Left colon (tissue), 2 donors: ENCODE measurements around the gene AGPAT3. TPM values are rescaled to one million over a fixed set of nuclear protein-coding genes. Genes with fewer than 3 reads are reported as not detected.
"Not testable (repeated sequence)": the region's sequence is repeated elsewhere in the genome, so short reads cannot be mapped to it uniquely, and the experiment has no call there.

Experiments used
- ATAC-seq: fragments of 200-7000 bp; cut with Tn5 transposase; one replicate; pipeline ENCODE4 v1.9.1; 2020; ENCODE audit warnings: mild to moderate bottlenecking, moderate library complexity
- DNase-seq, 2 donors: peaks; one replicate each; pipeline ENCODE4 v3.0.0-alpha.2; 2020
- intact Hi-C, 2 donors: fragments of 100-400 bp; cut with DNase I in 1 of 2; cut with micrococcal nuclease in 1 of 2; formaldehyde crosslinking; loops; one replicate each; pipeline versions ENCODE4 v1.11.2 to v1.14.0; 2022; cut with DNase I, micrococcal nuclease
- long read RNA-seq: library from polyadenylated mRNA; unstranded; transcript quantifications from one replicate; pipeline ENCODE4 v2.0.0, GENCODE V29; 2021
- total RNA-seq, 2 donors: library from RNA; stranded (reverse); fragmentation: NEBNext Ultra II Directional; extraction: Animal tissue kit (Norgen Biotek cat#: 25700); gene quantifications; one replicate each; pipeline ENCODE4 v1.2.1, GENCODE V29; 2021
- donor health status: DM: no; HTN: no; CAD: no.
- donor health status: DM: yes; HTN: yes; CAD: no.

AGPAT3 gene, protein sequence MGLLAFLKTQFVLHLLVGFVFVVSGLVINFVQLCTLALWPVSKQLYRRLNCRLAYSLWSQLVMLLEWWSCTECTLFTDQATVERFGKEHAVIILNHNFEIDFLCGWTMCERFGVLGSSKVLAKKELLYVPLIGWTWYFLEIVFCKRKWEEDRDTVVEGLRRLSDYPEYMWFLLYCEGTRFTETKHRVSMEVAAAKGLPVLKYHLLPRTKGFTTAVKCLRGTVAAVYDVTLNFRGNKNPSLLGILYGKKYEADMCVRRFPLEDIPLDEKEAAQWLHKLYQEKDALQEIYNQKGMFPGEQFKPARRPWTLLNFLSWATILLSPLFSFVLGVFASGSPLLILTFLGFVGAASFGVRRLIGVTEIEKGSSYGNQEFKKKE
- 100 to 1,000 TPM in 1 of 2 donors, 10 to 100 TPM in 1; 97.5 to 105 TPM for total RNA-seq
- long read RNA-seq, full-length matches to known transcripts: 5 of 36 reads
- long read RNA-seq, partial matches to known transcripts: 2 of 36 reads
- long read RNA-seq, other reads (novel, unspliced or antisense): 29 of 36 reads

DNA sequence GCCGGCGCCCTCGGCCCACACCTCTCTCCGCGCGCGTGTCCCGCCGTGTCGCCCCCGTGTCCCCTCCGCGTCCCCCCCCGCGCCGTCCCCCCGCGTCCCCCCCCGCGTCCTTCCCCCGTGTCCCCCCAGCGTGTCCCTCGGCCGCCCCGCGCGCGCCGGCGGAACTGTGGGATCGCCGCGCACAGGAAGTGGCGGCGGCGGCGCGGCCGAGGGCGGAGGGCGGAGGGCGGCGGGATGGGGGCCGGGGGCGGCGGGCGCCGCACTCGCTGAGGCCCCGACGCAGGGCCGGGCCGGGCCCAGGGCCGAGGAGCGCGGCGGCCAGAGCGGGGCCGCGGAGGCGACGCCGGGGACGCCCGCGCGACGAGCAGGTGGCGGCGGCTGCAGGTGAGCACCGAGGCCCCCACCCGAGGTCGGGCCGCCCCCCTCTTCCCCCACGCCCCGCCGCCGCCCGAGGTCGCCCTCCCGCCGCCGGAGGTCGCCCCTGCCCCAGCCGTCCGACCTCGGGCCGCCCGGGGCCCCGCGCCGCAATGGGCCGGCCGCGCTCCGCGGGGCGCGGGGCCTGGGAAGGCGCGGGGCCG lies at the start of gene AGPAT3:
TSS of gene AGPAT3 (plus strand) at position 262 of the 578 bp plus-strand sequence. CDS start 94,459 bp downstream, outside the sequence.
- ATAC-seq: no peak
- intact Hi-C loops: no loop called here
- DNase-seq: peak in 1 of 2 donors; percentile 43

- no peak for ATAC-seq
- intact Hi-C loops: no loop called here
- DNase-seq: no peak
Measured at GRCh38 chr21:43815991-43816390, 49.0 kb upstream of the AGPAT3 start.

DNA sequence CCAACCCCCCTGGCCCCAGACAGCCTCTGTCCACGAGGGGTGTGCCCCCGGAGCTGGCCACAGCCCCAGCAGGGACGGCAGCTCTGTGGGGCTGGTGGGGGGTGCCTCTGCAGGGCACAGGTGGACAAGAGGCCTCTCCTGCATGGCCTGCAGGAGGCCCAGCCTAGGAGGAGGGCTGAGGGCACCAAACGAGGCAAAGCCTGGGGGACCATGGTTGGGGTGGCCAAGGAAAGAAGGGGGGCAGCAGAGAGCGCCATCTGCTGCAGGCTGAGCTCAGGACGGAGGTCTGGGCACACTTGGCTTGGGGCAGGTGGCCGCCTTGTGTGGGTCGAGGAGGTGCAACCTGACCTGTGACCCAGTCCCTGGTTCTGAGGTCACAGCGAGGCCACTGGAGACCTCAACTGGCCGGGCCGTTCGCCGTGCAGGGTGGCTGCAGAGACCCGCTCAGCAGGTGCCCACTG lies 48.4 kb upstream of the AGPAT3 start:
- DNase-seq (no peak), ATAC-seq (no peak)
- intact Hi-C loops: no loop called here

DNA sequence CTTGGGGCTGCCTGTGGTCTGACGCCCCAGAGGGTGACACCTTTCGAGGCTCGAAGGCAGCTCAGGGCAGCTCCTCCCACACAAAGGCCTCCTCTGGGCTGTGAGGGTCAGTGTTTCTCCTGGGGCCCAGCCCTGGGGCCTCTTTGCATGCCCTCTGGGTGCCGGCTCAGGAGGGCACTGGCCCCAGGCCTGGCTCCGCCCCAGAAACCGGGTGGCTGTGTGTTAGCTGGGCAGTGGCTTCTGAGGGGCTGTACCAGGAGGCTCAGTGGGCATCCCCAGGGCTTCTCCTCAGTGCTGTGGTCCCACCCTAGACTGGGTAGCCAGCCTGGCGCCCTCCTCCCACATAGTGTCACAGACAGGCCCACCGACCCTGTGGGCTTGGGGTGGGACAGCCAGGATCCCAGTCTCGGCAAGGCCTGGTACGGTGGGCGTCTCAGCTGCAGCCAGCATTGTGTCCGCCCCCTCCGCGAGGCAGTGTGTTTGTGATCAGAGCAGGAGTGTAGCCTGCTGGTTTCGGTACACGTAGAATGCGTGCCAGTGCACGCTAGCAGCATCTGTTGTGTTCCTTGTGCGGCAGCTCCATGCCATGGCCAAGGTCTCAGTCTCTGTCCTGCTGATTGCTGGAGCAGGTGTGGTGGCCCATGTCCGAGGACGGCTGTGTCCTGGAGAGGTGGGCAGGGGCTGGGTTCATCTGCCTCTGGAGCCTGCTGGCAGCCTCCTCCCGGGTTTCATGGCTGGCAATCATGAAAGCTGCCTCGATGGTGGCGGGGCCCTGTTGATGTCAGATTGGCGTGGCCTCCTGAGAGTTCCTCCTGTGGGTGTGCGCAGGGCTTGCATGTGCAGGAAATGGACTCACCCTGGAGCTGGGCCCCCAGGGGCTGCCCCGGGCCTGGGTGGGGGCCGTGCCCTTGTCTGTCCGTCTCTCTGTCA lies 47.6 kb upstream of the AGPAT3 start:
- ATAC-seq: no peak
- intact Hi-C loops: no loop called here
- DNase-seq: no peak

DNA sequence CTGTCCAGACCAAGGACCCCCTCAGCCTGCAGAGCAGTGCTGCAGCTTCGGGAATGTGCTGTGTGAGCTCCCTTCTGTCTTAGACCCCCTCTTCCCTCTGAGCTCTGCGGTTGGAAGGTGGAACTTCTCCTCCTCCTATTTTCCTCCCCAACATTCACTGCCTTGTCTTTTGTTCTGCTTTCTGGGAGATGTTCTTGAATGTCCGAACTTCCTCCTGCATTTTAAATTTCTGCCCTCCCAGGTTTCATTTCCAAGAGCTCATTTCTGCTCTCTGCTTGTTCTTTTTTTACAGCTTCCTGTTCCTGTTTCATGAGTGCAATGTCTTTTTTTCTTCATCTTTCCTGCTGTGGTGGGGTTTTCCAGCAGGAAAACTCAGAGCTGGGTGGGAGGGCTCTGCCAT lies 46.3 kb upstream of the AGPAT3 start:
- ATAC-seq (no peak), DNase-seq (no peak)
- intact Hi-C loops: no loop called here

GRCh38 chr21:43819511-43820405 lies 45.3 kb upstream of the AGPAT3 start:
- ATAC-seq (no peak), DNase-seq (no peak)
- intact Hi-C loops: no loop called here

- ATAC-seq (no peak), DNase-seq (no peak)
- intact Hi-C loops: no loop called here
Measured at GRCh38 chr21:43820466-43820865, 44.6 kb upstream of the AGPAT3 start.

DNA sequence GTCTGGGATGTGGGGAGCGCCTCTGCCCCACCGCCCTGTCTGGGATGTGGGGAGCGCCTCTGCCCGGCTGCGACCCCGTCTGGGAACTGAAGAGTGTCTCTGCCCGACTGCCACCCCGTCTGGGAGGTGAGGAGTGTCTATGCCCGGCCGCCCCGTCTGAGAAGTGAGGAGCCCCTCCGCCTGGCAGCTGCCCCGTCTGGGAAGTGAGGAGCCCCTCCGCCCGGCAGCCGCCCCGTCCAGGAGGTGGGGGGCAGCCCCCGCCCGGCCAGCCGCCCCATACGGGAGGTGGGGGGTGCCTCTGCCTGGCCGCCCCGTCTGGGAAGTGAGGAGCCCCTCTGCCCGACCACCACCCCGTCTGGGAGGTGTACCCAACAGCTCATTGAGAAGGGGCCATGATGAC lies 42.9 kb upstream of the AGPAT3 start:
- DNase-seq, intact Hi-C loops, ATAC-seq: not testable (repeated sequence)

GRCh38 chr21:43822741-43823140 lies 42.3 kb upstream of the AGPAT3 start:
- DNase-seq, intact Hi-C loops, ATAC-seq: not testable (repeated sequence)

- DNase-seq: no peak
- no peak for ATAC-seq
Measured at GRCh38 chr21:43824333-43825241, 40.4 kb upstream of the AGPAT3 start.

GRCh38 chr21:43825242-43825935 lies 39.6 kb upstream of the AGPAT3 start:
- intact Hi-C loops: no loop called here
- no peak for DNase-seq
- ATAC-seq: peak; percentile 85

More at GRCh38 chr21:43824333-43825241, 40.4 kb upstream of the AGPAT3 start:
- intact Hi-C loops: no loop called here

DNA sequence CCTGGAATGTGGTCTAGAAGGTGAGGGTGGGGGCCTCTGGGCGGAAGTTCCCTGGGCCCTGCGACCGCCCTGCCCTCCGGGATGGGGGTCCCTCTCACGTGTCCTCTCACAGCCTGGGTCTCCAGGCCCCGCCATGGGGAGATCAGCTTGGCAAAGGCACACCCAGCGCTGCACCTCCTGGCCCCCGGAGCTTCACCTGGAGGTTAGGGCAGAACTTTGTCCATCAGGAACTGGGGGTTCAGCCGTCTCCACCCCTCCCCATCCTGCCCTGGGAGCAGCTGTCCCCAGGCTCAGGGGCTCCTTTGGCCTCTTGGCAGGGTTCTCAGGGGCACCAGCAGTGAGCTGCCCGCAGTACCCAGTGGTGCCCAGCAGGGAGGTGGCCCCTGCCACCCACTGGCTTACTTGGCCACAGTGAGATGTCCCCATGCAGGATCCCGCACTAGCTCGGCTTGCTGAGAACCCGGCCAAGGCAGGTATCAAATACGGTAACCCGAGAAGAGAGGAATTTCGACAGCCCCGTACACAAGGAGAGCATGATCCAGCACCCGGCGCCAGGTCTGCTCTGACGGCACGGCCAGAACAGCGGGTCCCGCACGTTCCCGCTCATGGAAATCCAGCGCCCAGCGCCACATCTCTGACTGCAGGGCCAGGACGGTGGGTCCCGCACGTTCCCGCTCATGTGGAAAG lies 38.9 kb upstream of the AGPAT3 start:
- peak; percentile 35 for ATAC-seq
- intact Hi-C loops: no loop called here
- DNase-seq: no peak

DNA sequence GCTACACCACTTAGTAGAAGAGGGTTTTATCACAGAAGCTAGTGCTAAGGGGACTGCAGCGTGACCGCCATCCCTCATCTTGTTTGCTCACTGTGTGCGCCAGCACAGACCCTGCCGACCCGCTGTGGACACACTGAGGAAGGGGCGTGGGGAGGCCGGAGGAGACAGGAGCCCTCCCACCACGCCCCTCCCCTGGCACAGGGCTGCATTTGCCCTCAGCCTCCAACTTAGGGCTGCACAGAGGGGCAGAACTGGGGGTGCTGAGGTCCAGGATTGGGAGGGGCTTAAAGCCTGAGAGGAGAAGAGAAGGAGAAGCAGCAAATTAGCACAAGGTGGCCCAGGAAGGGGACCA lies 38.4 kb upstream of the AGPAT3 start:
- intact Hi-C loops: no loop called here
- DNase-seq (no peak), ATAC-seq (no peak)

- no peak for DNase-seq
- peak; percentile 12 for ATAC-seq
- intact Hi-C loops: no loop called here
Measured at GRCh38 chr21:43827015-43827611, 37.9 kb upstream of the AGPAT3 start.

DNA sequence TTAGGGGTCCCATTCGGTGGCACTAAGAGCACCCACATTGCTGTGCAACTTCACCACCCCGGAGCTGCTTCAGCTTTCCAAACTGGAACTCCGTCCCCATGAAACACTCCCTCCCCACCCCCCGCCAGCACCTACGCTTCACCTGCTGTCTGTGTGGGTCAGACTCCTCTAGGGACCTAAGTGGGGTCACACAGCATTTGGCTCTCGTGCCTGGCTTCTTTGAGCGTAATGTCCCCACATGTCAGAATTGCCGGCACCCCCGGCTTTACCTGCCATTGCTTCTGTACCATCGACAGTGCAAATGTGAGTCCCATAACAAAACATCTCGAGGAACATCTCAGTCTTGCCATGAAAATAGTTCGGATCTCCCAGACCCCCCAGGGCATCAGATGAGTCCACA lies 35.9 kb upstream of the AGPAT3 start:
- DNase-seq (no peak), ATAC-seq (no peak)
- intact Hi-C loops: no loop called here
